Body of pancreas (tissue), 4 donors: ENCODE data around the gene C1orf115. TPM values are rescaled to one million over a fixed set of nuclear protein-coding genes. Genes with fewer than 3 reads are reported as not detected.

Experiments
- ATAC-seq: fragments of 150-250 bp; one replicate; pipeline ENCODE4 v1.9.1; 2016
- DNase-seq, 4 donors: peaks; one replicate each; pipeline ENCODE4 v3.0.0-alpha.2; 2019
- H3K27ac ChIP-seq, 4 donors: fragments of 200-600 bp; sonication (generic); 1 replicate in 3 of 4; 2 replicates in 1 of 4; pipeline versions ENCODE4 v1.5.1 to v1.6.1; 2016 to 2019; ENCODE audit warnings: mild to moderate bottlenecking in 1 of 4, mixed read lengths in 1 of 4, moderate library complexity in 1 of 4
- H3K27me3 ChIP-seq, 2 donors: fragments of 200-600 bp; sonication (generic); one replicate each; pipeline ENCODE4 v1.6.0; 2016; ENCODE audit warnings: mild to moderate bottlenecking in 1 of 2
- H3K36me3 ChIP-seq, 2 donors: fragments of 200-600 bp; sonication (generic); replicated peaks in 1 of 2; 2 replicates each; pipeline ENCODE4 v1.5.1; 2016; ENCODE audit warnings: low read depth in 2 of 2; ENCODE audit not compliant: insufficient read depth in 1 of 2
- H3K4me1 ChIP-seq: fragments of 200-600 bp; sonication (generic); one replicate; pipeline ENCODE4 v1.6.0; 2016
- H3K4me3 ChIP-seq, 2 donors: fragments of 200-600 bp; sonication (generic); 1 replicate in 1 of 2; 2 replicates in 1 of 2; pipeline ENCODE4 v1.5.1; 2016 to 2019
- H3K9me3 ChIP-seq, 3 donors: fragments of 200-600 bp; sonication (generic); 1 replicate in 2 of 3; 2 replicates in 1 of 3; pipeline ENCODE4 v1.5.1; 2016
- CTCF ChIP-seq, 7 experiments: fragments of 450-650 bp in 4 of 7; fragments of 200-600 bp in 3 of 7; sonication (generic) in 3 of 7; IDR thresholded peaks; one replicate each; pipeline ENCODE4 v1.5.1; 2016 to 2019; ENCODE audit warnings: antibody characterized with exemption in 7 of 7
- POLR2A ChIP-seq, 3 donors: fragments of 450-650 bp; IDR thresholded peaks; one replicate each; pipeline ENCODE4 v1.6.1; 2016; ENCODE audit warnings: antibody characterized with exemption in 3 of 3, mild to moderate bottlenecking in 2 of 3
- WGBS, 2 donors: methylation state at CpG; one replicate each; pipeline ENCODE4 v1.1.5; 2017; 5-methylcytosine and 5-hydroxymethylcytosine counted together
- intact Hi-C: fragments of 100-400 bp; cut with DNase I; formaldehyde crosslinking; loops from one replicate; pipeline ENCODE4 v1.15.1; 2023
- total RNA-seq, 2 donors: library from RNA; depleted of rRNA; stranded (reverse); fragments of >200 nt; gene quantifications; one replicate each; pipeline ENCODE4 v1.1.0, GENCODE V29; 2016

Gene C1orf115
- total RNA-seq, 2 donors from 2014 or later: 10.9 to 11.4 TPM

DNA sequence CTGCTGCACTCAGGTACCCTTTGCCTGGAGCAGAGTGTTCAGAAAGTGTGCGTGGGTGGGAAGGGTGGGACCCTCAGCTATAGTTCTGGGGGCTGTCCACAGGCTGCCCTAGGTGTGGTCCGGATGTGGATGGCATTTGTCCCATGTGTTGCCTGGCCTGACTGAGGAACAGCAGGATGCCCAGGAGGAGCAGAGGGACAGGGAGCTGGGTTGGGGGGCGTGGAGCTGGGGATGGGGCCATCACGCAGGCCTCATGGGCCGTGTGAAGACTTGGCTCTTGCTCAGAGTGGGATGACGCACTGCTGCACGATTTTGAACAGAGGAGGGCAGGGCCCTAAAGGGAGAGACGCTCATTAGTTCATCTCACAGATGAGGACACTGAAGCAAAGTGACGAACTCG lies 17.0 kb downstream of the C1orf115 start:
- Histone ChIP-seq H3K4me3 (no peak overlapping the region), H3K27me3 (no peaks in the 10 kb centered on the region), H3K27ac (no peak overlapping the region), H3K36me3 (no peaks in the 10 kb centered on the region), H3K4me1 (peaks cover 47% of the 10 kb centered on the region), H3K9me3 (no peaks in the 10 kb centered on the region)
- TF ChIP-seq POLR2A (IDR thresholded peaks at IDR 0.05) (no peak), CTCF (IDR thresholded peaks at IDR 0.05) (no peak)
- no peak for ATAC-seq
- DNase-seq: no peak
- 89% methylated on average over 10 of the region's 10 CpGs for WGBS, 2 donors
- intact Hi-C loops: no loop called here

DNA sequence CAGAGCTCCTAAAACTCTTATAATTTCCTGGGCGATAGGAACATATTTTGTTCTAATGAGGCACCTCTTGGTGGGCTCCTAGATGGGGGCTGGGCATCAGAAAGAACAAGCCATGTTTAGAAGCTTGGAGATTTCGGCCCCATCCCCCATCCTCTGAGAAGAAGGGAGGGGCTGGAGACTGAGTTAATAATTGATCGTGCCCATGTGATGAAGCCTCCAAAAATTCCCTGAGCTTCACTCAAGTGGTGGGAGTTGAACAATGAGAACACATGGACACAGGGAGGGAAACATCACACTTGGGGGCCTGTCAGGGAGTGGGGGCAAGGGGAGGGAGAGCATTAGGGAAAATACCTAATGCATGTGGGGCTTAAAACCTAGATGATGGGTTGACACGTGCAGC lies 18.1 kb downstream of the C1orf115 start:
- H3K36me3 ChIP-seq: no peaks in the 10 kb centered on the region
- intact Hi-C loops: no loop called here
- DNase-seq (no peak), ATAC-seq (no peak)
- no peak for TF ChIP-seq CTCF (IDR thresholded peaks at IDR 0.05)
- TF ChIP-seq POLR2A (IDR thresholded peaks at IDR 0.05): no peak
- WGBS, 2 donors: 73 to 75% methylated on average over 4 of the region's 4 CpGs
- H3K4me1 ChIP-seq: peaks cover 47% of the 10 kb centered on the region
- no peaks in the 10 kb centered on the region for H3K27me3 ChIP-seq
- H3K9me3 ChIP-seq: no peaks in the 10 kb centered on the region
- H3K27ac ChIP-seq: no peak overlapping the region
- H3K4me3 ChIP-seq: no peak overlapping the region

GRCh38 chr1:220708936-220709801 lies 19.0 kb downstream of the C1orf115 start:
- peak; percentile 27 for ATAC-seq

DNA sequence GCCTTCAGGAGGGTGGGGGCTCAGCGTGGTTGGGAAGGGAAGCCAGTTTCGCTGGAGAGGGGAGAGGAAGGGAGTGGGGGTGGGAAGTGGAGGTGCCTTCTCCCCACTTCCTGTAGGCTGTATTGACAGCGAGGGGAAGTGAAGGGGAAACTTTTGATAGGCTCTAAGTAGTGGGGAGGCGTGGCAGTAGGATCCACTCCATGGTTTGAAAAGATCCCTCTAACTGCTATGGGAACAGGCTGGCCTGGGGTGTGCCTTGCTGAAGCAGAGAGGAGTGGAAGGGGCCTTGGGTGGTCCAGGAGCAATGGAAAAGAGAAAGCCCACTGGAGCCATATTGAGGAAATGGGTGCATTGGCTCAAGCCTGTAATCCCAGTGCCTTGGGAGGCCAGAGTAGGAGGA lies 20.2 kb downstream of the C1orf115 start:
- no peak for DNase-seq
- peaks cover 45% of the 10 kb centered on the region for H3K4me1 ChIP-seq
- no peaks in the 10 kb centered on the region for H3K9me3 ChIP-seq
- no peaks in the 10 kb centered on the region for H3K27me3 ChIP-seq
- TF ChIP-seq CTCF (IDR thresholded peaks at IDR 0.05) (no peak), POLR2A (IDR thresholded peaks at IDR 0.05) (no peak)
- H3K4me3 ChIP-seq: no peak overlapping the region
- peak overlapping the region in 3 of 4 donors; percentile 11 to 51 (median 14) for H3K27ac ChIP-seq
- intact Hi-C loops: no loop called here
- WGBS, 2 donors: 84 to 88% methylated on average over 4 of the region's 4 CpGs
- H3K36me3 ChIP-seq: no peaks in the 10 kb centered on the region
- no peak for ATAC-seq

More at GRCh38 chr1:220708936-220709801, 19.0 kb downstream of the C1orf115 start:
- no peak overlapping the region for H3K4me3 ChIP-seq
- no peaks in the 10 kb centered on the region for H3K36me3 ChIP-seq
- H3K27ac ChIP-seq: peak overlapping the region in 3 of 4 donors; percentile 12 to 41 (median 14)
- TF ChIP-seq POLR2A (IDR thresholded peaks at IDR 0.05) (no peak), CTCF (IDR thresholded peaks at IDR 0.05) (no peak)
- H3K4me1 ChIP-seq: peaks cover 47% of the 10 kb centered on the region
- WGBS, 2 donors: 34 to 35% methylated on average over 9 of the region's 9 CpGs
- intact Hi-C loops: no loop called here
- no peaks in the 10 kb centered on the region for H3K9me3 ChIP-seq
- H3K27me3 ChIP-seq: no peaks in the 10 kb centered on the region
- peak; percentile 33 to 57 (median 38) for DNase-seq
